Hepatocyte (in vitro differentiated cells): Measurements from ENCODE around the gene PIM1.

Experiments used
- EZH2 ChIP-seq: fragments of 200-600 bp; sonication (generic); IDR thresholded peaks from 2 replicates; pipeline ENCODE4 v1.6.1; 2016; ENCODE audit warnings: antibody characterized with exemption, mild to moderate bottlenecking, borderline replicate concordance
- TF ChIP-seq, protein P1 (sequence below): fragments of 200-600 bp; sonication (generic); IDR thresholded peaks from 2 replicates; pipeline ENCODE4 v1.5.1; 2016; ENCODE audit warnings: antibody characterized with exemption, mild to moderate bottlenecking; ENCODE audit not compliant: poor library complexity

- TF ChIP-seq, protein P1, sequence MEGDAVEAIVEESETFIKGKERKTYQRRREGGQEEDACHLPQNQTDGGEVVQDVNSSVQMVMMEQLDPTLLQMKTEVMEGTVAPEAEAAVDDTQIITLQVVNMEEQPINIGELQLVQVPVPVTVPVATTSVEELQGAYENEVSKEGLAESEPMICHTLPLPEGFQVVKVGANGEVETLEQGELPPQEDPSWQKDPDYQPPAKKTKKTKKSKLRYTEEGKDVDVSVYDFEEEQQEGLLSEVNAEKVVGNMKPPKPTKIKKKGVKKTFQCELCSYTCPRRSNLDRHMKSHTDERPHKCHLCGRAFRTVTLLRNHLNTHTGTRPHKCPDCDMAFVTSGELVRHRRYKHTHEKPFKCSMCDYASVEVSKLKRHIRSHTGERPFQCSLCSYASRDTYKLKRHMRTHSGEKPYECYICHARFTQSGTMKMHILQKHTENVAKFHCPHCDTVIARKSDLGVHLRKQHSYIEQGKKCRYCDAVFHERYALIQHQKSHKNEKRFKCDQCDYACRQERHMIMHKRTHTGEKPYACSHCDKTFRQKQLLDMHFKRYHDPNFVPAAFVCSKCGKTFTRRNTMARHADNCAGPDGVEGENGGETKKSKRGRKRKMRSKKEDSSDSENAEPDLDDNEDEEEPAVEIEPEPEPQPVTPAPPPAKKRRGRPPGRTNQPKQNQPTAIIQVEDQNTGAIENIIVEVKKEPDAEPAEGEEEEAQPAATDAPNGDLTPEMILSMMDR: no peak
- TF ChIP-seq EZH2: no peak
Measured at GRCh38 chr6:37212268-37212667, 42.3 kb downstream of the PIM1 start.
